ENCODE measurements around the gene HOOK2. TPM values are rescaled to one million over a fixed set of nuclear protein-coding genes. Genes with fewer than 3 reads are reported as not detected.

Gene HOOK2
- total RNA-seq, 4 donors from 2014 or later: 26.9 to 71.3 (median 56.3) TPM

Small RNA genes lying within 50 kb of the gene (small RNA-seq; reads per million reads assigned to genes)
- gene MIR5684: not detected

Other genes with a start within 250 kb of the HOOK2 start
- 10 to 100 TPM in 2 of 4 donors, 1 to 10 TPM in 2; 5.9 to 16.1 (median 8.3) TPM for gene ZNF564, start 224.1 kb downstream of the HOOK2 start, total RNA-seq
- gene ZNF490, start 164.7 kb downstream of the HOOK2 start, total RNA-seq: 1 to 10 TPM; 3.6 to 6.3 (median 4.7) TPM
- gene ZNF791, start 164.6 kb downstream of the HOOK2 start, total RNA-seq: 10 to 100 TPM; 12.9 to 23.3 (median 16.3) TPM
- gene MAN2B1, start 108.8 kb downstream of the HOOK2 start, total RNA-seq: 100 to 1,000 TPM in 1 of 4 donors, 10 to 100 TPM in 3; 63.8 to 104 (median 74.6) TPM
- gene WDR83, start 108.7 kb downstream of the HOOK2 start, total RNA-seq: 10 to 100 TPM in 1 of 4 donors, 1 to 10 TPM in 3; 7.1 to 10.2 (median 8.5) TPM
- 100 to 1,000 TPM in 1 of 4 donors, 10 to 100 TPM in 3; 68.5 to 119 (median 80.9) TPM for gene DHPS, start 93.7 kb downstream of the HOOK2 start, total RNA-seq
- not detected for gene GNG14, start 87.6 kb downstream of the HOOK2 start, total RNA-seq
- 1 to 10 TPM; 3.2 to 5.6 (median 4.4) TPM for gene FBXW9, start 78.9 kb downstream of the HOOK2 start, total RNA-seq
- gene TNPO2, start 51.6 kb downstream of the HOOK2 start, total RNA-seq: 10 to 100 TPM; 44.8 to 95.4 (median 55.8) TPM
- 100 to 1,000 TPM; 309 to 348 (median 323) TPM for gene TRIR, start 40.9 kb downstream of the HOOK2 start, total RNA-seq
- 10 to 100 TPM; 36.6 to 55.4 (median 48.9) TPM for gene GET3, start 38.1 kb downstream of the HOOK2 start, total RNA-seq
- gene BEST2, start 23.8 kb downstream of the HOOK2 start, total RNA-seq: not detected
- gene JUNB, start 15.9 kb upstream of the HOOK2 start, total RNA-seq: 1,000 to 10,000 TPM in 2 of 4 donors, 100 to 1,000 TPM in 2; 852 to 2,498 (median 1,079) TPM
- 100 to 1,000 TPM; 165 to 320 (median 219) TPM for gene PRDX2, start 26.2 kb upstream of the HOOK2 start, total RNA-seq
- gene THSD8, start 26.5 kb upstream of the HOOK2 start, total RNA-seq: not detected
- 10 to 100 TPM in 1 of 4 donors, 1 to 10 TPM in 3; 2.8 to 10.4 (median 5.9) TPM for gene RNASEH2A, start 31.0 kb upstream of the HOOK2 start, total RNA-seq
- not detected for gene RTBDN, start 59.0 kb upstream of the HOOK2 start, total RNA-seq
- gene MAST1, start 63.0 kb upstream of the HOOK2 start, total RNA-seq: not detected
- 10 to 100 TPM; 24.6 to 36.9 (median 28.4) TPM for gene DNASE2, start 105.9 kb upstream of the HOOK2 start, total RNA-seq
- gene KLF1, start 111.6 kb upstream of the HOOK2 start, total RNA-seq: under 1 TPM in 1 of 4 donors, not detected in 3; 0.69 TPM
- 10 to 100 TPM; 36.1 to 51.4 (median 45.2) TPM for gene GCDH, start 115.6 kb upstream of the HOOK2 start, total RNA-seq
- gene SYCE2, start 143.7 kb upstream of the HOOK2 start, total RNA-seq: not detected
- 10 to 100 TPM; 31.1 to 61.1 (median 38.2) TPM for gene FARSA, start 158.2 kb upstream of the HOOK2 start, total RNA-seq
- 100 to 1,000 TPM; 349 to 570 (median 439) TPM for gene CALR, start 163.1 kb upstream of the HOOK2 start, total RNA-seq
- gene RAD23A, start 170.3 kb upstream of the HOOK2 start, total RNA-seq: 100 to 1,000 TPM in 1 of 4 donors, 10 to 100 TPM in 3; 65.6 to 119 (median 91.1) TPM
- gene GADD45GIP1, start 181.7 kb upstream of the HOOK2 start, total RNA-seq: 10 to 100 TPM; 27.2 to 37.7 (median 32.8) TPM
- under 1 TPM in 1 of 4 donors, not detected in 3; 0.56 TPM for gene DAND5, start 194.0 kb upstream of the HOOK2 start, total RNA-seq
- 10 to 100 TPM; 39.5 to 53.1 (median 43.0) TPM for gene NFIX, start 219.9 kb upstream of the HOOK2 start, total RNA-seq